HL-60/S4 treated with phorbol 12-myristate 13-acetate at 8.2 ng/mL for 4 days and 3 days (cell line): ENCODE measurements around the gene CACNG1.

ENCODE experiments used
- in situ Hi-C: fragments of 300-500 bp; cut with MboI; formaldehyde crosslinking; loops from 2 replicates; pipeline ENCODE4 v1.15.0; 2022; ENCODE audit warnings: low sequenced_read_pairs

The CACNG1 gene

GRCh38 chr17:67050471-67051154 lies 6.3 kb downstream of the CACNG1 start:
- in situ Hi-C loops: no loop called here

GRCh38 chr17:67051155-67051538 lies 6.8 kb downstream of the CACNG1 start:
- in situ Hi-C loops: no loop called here

- in situ Hi-C loops: no loop called here
Measured at GRCh38 chr17:67051837-67052236, 7.5 kb downstream of the CACNG1 start.

GRCh38 chr17:67052720-67053437 lies 8.5 kb downstream of the CACNG1 start:
- in situ Hi-C loops: no loop called here

- in situ Hi-C loops: no loop called here
Measured at GRCh38 chr17:67053438-67054000, 9.2 kb downstream of the CACNG1 start.

GRCh38 chr17:67054011-67054591 lies 9.7 kb downstream of the CACNG1 start:
- in situ Hi-C loops: no loop called here

- in situ Hi-C loops: no loop called here
Measured at GRCh38 chr17:67054608-67055007, 10.3 kb downstream of the CACNG1 start.

GRCh38 chr17:67055041-67055443 lies 10.7 kb downstream of the CACNG1 start:
- in situ Hi-C loops: no loop called here

- in situ Hi-C loops: no loop called here
Measured at GRCh38 chr17:67055811-67056745, 11.7 kb downstream of the CACNG1 start.

- in situ Hi-C loops: no loop called here
Measured at GRCh38 chr17:67056746-67057490, 12.6 kb downstream of the CACNG1 start.

- in situ Hi-C loops: no loop called here
Measured at GRCh38 chr17:67058036-67058435, 13.7 kb downstream of the CACNG1 start.

- in situ Hi-C loops: no loop called here
Measured at GRCh38 chr17:67059372-67059771, 15.0 kb downstream of the CACNG1 start.

GRCh38 chr17:67063141-67063540 lies 18.8 kb downstream of the CACNG1 start:
- in situ Hi-C loops: no loop called here

GRCh38 chr17:67066717-67067116 lies 22.4 kb downstream of the CACNG1 start:
- in situ Hi-C loops: no loop called here

GRCh38 chr17:67067571-67068482 lies 23.5 kb downstream of the CACNG1 start:
- in situ Hi-C loops: no loop called here

GRCh38 chr17:67068999-67069398 lies 24.6 kb downstream of the CACNG1 start:
- in situ Hi-C loops: no loop called here

- in situ Hi-C loops: no loop called here
Measured at GRCh38 chr17:67069603-67070136, 25.3 kb downstream of the CACNG1 start.

- in situ Hi-C loops: no loop called here
Measured at GRCh38 chr17:67071595-67071994, 27.2 kb downstream of the CACNG1 start.

- in situ Hi-C loops: no loop called here
Measured at GRCh38 chr17:67072885-67073284, 28.5 kb downstream of the CACNG1 start.
